Activated CD4-positive, alpha-beta T cell treated with anti-CD3 and anti-CD28 coated beads for 36 hours (primary cell): ENCODE measurements around the gene CXCL6. TPM values are rescaled to one million over a fixed set of nuclear protein-coding genes. Genes with fewer than 3 reads are reported as not detected.

Source experiments
- ATAC-seq: fragments of 200-7000 bp; cut with Tn5 transposase; one replicate; pipeline ENCODE4 v1.10.0; 2021; ENCODE audit warnings: mild to moderate bottlenecking, moderate library complexity
- CTCF ChIA-PET: fragments of 350-600 bp; sonication (Branson Sonifier 250); formaldehyde crosslinking; loops from one replicate; lab custom pipeline; 2021; ENCODE audit warnings: antibody characterized with exemption; lab: Charles Lee
- POLR2A ChIA-PET: fragments of 350-600 bp; sonication (Branson Sonifier 250); formaldehyde crosslinking; loops from one replicate; lab custom pipeline; 2021; ENCODE audit warnings: antibody characterized with exemption, inconsistent platforms; lab: Charles Lee
- DNase-seq: peaks from one replicate; pipeline ENCODE4 v3.0.0-alpha.2; 2020
- H3K27ac Mint-ChIP-seq: one replicate; pipeline ENCODE4 v1.8.0; 2021; ENCODE audit warnings: mixed read lengths
- H3K27me3 Mint-ChIP-seq: one replicate; pipeline ENCODE4 v1.8.0; 2021; ENCODE audit warnings: mixed read lengths
- H3K36me3 Mint-ChIP-seq: one replicate; pipeline ENCODE4 v1.8.0; 2021; ENCODE audit warnings: low read depth, mixed read lengths
- H3K4me1 Mint-ChIP-seq: one replicate; pipeline ENCODE4 v1.8.0; 2021; ENCODE audit warnings: mixed read lengths
- H3K4me3 Mint-ChIP-seq: one replicate; pipeline ENCODE4 v1.8.0; 2021; ENCODE audit warnings: mild to moderate bottlenecking, moderate library complexity, mixed read lengths
- H3K9me3 Mint-ChIP-seq: one replicate; pipeline ENCODE4 v1.8.0; 2021; ENCODE audit warnings: low read depth, mixed read lengths
- intact Hi-C, 2 experiments: fragments of 100-400 bp; cut with DNase I in 1 of 2; cut with micrococcal nuclease in 1 of 2; formaldehyde crosslinking; loops; one replicate each; pipeline versions ENCODE4 v1.14.2 to v1.15.1; 2022 to 2024; cut with DNase I, micrococcal nuclease
- total RNA-seq, 2 experiments: library from RNA; stranded (reverse); gene quantifications; one replicate each; pipeline ENCODE4 v1.2.3, GENCODE V29; 2021

Gene CXCL6
- total RNA-seq: not detected

DNA sequence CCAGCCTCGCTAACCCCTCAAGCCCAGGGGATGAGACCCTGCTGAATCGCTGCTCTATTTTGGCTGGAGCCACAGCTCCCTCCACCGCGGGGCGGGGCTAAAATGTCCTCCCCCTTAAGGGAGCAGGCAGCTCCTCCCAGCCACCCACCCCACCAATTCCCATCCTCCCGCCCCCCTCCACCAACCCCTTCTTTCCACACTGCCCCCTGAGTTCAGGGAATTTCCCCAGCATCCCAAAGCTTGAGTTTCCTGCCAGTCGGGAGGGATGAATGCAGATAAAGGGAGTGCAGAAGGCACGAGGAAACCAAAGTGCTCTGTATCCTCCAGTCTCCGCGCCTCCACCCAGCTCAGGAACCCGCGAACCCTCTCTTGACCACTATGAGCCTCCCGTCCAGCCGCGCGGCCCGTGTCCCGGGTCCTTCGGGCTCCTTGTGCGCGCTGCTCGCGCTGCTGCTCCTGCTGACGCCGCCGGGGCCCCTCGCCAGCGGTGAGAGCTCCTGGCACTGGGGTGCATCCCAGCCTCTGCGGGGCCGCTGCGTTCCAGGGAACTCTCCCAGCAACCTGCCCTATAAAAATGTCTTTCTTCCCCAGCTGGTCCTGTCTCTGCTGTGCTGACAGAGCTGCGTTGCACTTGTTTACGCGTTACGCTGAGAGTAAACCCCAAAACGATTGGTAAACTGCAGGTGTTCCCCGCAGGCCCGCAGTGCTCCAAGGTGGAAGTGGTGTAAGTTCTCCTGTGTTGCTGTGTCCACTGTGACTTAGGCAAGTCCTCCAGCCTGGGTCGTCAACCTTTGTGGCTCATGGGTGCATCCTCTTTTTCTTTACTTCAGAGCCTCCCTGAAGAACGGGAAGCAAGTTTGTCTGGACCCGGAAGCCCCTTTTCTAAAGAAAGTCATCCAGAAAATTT, at the start of gene CXCL6:
Gene CXCL6, plus strand, starts transcription at position 306 of the 907 bp plus-strand sequence. Its CDS starts 73 bp downstream, at position 379.
- peaks cover 4% of the 10 kb centered on the region for H3K4me1 Mint-ChIP-seq
- ChIA-PET CTCF (no interaction called here), POLR2A (no interaction called here)
- DNase-seq (peak; percentile 4), ATAC-seq (no peak)
- peaks cover 18% of the 10 kb centered on the region for H3K27me3 Mint-ChIP-seq
- H3K4me3 Mint-ChIP-seq: no peak within 1 kb of the TSS
- no peak within 1 kb of the TSS for H3K27ac Mint-ChIP-seq
- H3K9me3 Mint-ChIP-seq: no peaks in the 10 kb centered on the region
- intact Hi-C loops: no loop called here
- no peaks in the 10 kb centered on the region for H3K36me3 Mint-ChIP-seq

GRCh38 chr4:73788411-73788810, 48.1 kb upstream of the CXCL6 start:
- ChIA-PET CTCF (no interaction called here), POLR2A (no interaction called here)
- no peaks in the 10 kb centered on the region for H3K4me1 Mint-ChIP-seq
- intact Hi-C loops: no loop called here
- H3K36me3 Mint-ChIP-seq: no peaks in the 10 kb centered on the region
- H3K27me3 Mint-ChIP-seq: peaks cover 4% of the 10 kb centered on the region
- H3K4me3 Mint-ChIP-seq: no peak overlapping the region
- no peak overlapping the region for H3K27ac Mint-ChIP-seq
- H3K9me3 Mint-ChIP-seq: peaks cover 4% of the 10 kb centered on the region
- DNase-seq (no peak), ATAC-seq (no peak)

- peaks cover 16% of the 10 kb centered on the region for H3K9me3 Mint-ChIP-seq
- no peak for DNase-seq
- ChIA-PET CTCF (no interaction called here), POLR2A (no interaction called here)
- no peak overlapping the region for H3K4me3 Mint-ChIP-seq
- intact Hi-C loops: no loop called here
- no peaks in the 10 kb centered on the region for H3K36me3 Mint-ChIP-seq
- H3K27ac Mint-ChIP-seq: no peak overlapping the region
- H3K4me1 Mint-ChIP-seq: no peaks in the 10 kb centered on the region
- ATAC-seq: no peak
- H3K27me3 Mint-ChIP-seq: no peaks in the 10 kb centered on the region
Measured at GRCh38 chr4:73798842-73799241, 37.6 kb upstream of the CXCL6 start.

DNA sequence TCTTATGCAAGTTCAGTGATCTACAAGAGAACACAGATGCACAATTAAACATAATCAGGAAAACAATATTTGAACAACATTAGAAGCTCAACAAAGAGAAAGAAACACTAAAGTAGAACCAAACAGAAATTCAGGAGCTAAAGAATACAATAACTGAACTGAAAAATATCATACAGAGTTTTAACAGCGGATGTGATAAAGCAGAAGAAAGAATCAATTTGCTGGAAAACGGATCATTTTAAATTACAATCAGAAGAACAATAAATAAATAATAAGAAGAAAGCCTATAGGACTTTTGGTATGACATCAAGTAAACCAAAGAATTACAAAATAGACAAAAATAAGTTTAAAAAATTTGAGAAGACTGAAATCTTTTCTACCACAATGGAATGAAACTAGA, 36.3 kb upstream of the CXCL6 start:
- ChIA-PET CTCF (interaction anchor here (0.9 kb wide), 1 partner anchor 10 kb away, joined by 4 read pairs; no protein-coding TSS in a partner anchor), POLR2A (no interaction called here)
- Mint-ChIP-seq H3K4me1 (no peaks in the 10 kb centered on the region), H3K36me3 (no peaks in the 10 kb centered on the region), H3K27ac (no peak overlapping the region), H3K4me3 (no peak overlapping the region), H3K9me3 (peaks cover 19% of the 10 kb centered on the region), H3K27me3 (no peaks in the 10 kb centered on the region)
- DNase-seq (no peak), ATAC-seq (no peak)
- intact Hi-C loops: no loop called here

DNA sequence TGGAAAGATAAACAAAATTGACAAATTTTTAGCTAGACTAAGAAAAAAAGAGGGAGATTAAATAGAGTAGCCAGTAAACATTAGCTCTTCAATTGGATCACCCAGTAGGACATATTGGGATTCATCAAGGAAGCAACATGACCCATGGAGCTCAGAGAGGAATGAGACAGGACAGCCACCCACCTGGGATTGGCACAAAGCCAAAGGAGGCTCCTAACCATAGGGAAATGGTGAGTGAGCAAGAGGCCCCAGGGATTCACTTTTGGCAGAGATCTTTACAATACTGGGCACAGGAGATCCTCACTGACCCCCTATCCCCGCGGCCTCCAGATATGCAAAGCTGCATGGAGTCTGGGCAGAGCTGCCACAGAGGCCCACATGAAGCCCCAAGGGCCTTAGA, 34.8 kb upstream of the CXCL6 start:
- Mint-ChIP-seq H3K9me3 (peaks cover 12% of the 10 kb centered on the region), H3K4me1 (no peaks in the 10 kb centered on the region), H3K36me3 (no peaks in the 10 kb centered on the region), H3K27me3 (no peaks in the 10 kb centered on the region), H3K27ac (no peak overlapping the region), H3K4me3 (no peak overlapping the region)
- no peak for DNase-seq
- ChIA-PET POLR2A (no interaction called here), CTCF (interaction anchor here (0.6 kb wide), 1 partner anchor 739 kb away, joined by 4 read pairs; no protein-coding TSS in a partner anchor)
- intact Hi-C loops: no loop called here
- no peak for ATAC-seq

- CTCF ChIA-PET: no interaction called here
- ATAC-seq: no peak
Measured at GRCh38 chr4:73803213-73803612, 33.3 kb upstream of the CXCL6 start.

DNA sequence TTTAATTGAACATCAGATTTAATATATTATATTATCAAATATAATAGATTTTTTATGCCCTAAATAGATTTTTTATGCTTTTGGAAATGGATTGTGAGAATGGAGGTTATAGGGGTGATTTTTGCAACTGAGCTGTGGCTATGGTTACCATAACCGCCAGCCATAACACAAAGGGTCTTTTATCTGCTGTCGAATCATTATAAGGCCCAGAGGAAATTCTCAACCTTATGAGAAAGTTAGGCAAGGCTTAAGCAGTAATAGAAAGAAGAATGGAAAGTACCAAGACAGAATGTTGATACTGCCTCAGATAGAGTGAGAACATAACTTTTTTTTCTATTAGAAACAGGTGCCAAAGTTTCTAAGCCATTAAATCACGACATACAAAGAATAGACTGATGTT, 26.3 kb upstream of the CXCL6 start:
- no peak overlapping the region for H3K27ac Mint-ChIP-seq
- H3K36me3 Mint-ChIP-seq: no peaks in the 10 kb centered on the region
- H3K9me3 Mint-ChIP-seq: no peaks in the 10 kb centered on the region
- CTCF ChIA-PET: no interaction called here
- intact Hi-C loops: no loop called here
- no peaks in the 10 kb centered on the region for H3K27me3 Mint-ChIP-seq
- POLR2A ChIA-PET: no interaction called here
- no peak for DNase-seq
- H3K4me3 Mint-ChIP-seq: no peak overlapping the region
- no peaks in the 10 kb centered on the region for H3K4me1 Mint-ChIP-seq
- ATAC-seq: no peak

More at GRCh38 chr4:73803213-73803612, 33.3 kb upstream of the CXCL6 start:
- Mint-ChIP-seq H3K27ac (no peak overlapping the region), H3K4me1 (no peaks in the 10 kb centered on the region), H3K9me3 (peaks cover 12% of the 10 kb centered on the region), H3K4me3 (no peak overlapping the region), H3K36me3 (no peaks in the 10 kb centered on the region), H3K27me3 (no peaks in the 10 kb centered on the region)
- POLR2A ChIA-PET: no interaction called here
- no peak for DNase-seq
- intact Hi-C loops: no loop called here

- ChIA-PET POLR2A (no interaction called here), CTCF (no interaction called here)
- Mint-ChIP-seq H3K27ac (no peak overlapping the region), H3K4me1 (no peaks in the 10 kb centered on the region), H3K36me3 (no peaks in the 10 kb centered on the region), H3K9me3 (no peaks in the 10 kb centered on the region), H3K4me3 (no peak overlapping the region), H3K27me3 (no peaks in the 10 kb centered on the region)
- ATAC-seq (no peak), DNase-seq (no peak)
- intact Hi-C loops: no loop called here
Measured at GRCh38 chr4:73811841-73812240, 24.6 kb upstream of the CXCL6 start.

DNA sequence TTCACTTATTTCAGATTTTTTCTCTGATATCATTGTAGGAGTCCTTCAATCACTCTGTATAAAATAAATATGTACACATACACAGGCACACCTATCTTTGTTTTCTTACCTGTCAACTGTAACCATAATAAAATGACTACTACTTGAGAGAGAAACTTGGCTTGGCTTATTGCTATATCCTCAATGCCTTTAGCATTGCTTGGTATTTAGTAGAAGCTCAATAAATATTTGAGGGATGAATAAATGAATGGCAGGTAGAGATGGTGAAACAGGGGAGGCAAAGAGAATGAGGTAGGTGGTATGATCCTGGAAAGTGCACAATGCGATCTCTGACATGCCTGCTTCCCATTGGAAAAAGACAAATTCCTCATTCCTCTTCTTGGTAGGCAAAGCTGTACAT, 21.8 kb upstream of the CXCL6 start:
- DNase-seq (no peak), ATAC-seq (no peak)
- CTCF ChIA-PET: no interaction called here
- Mint-ChIP-seq H3K4me1 (no peaks in the 10 kb centered on the region), H3K9me3 (no peaks in the 10 kb centered on the region), H3K36me3 (no peaks in the 10 kb centered on the region), H3K4me3 (no peak overlapping the region), H3K27ac (no peak overlapping the region), H3K27me3 (no peaks in the 10 kb centered on the region)
- intact Hi-C loops: no loop called here
- POLR2A ChIA-PET: no interaction called here

- POLR2A ChIA-PET: no interaction called here
- no peak overlapping the region for H3K27ac Mint-ChIP-seq
Measured at GRCh38 chr4:73815145-73815544, 21.3 kb upstream of the CXCL6 start.

GRCh38 chr4:73816814-73817213, 19.7 kb upstream of the CXCL6 start:
- Mint-ChIP-seq H3K27me3 (no peaks in the 10 kb centered on the region), H3K27ac (no peak overlapping the region), H3K36me3 (no peaks in the 10 kb centered on the region), H3K9me3 (no peaks in the 10 kb centered on the region), H3K4me1 (no peaks in the 10 kb centered on the region), H3K4me3 (no peak overlapping the region)
- POLR2A ChIA-PET: no interaction called here
- CTCF ChIA-PET: no interaction called here
- no peak for ATAC-seq
- no peak for DNase-seq
- intact Hi-C loops: no loop called here

More at GRCh38 chr4:73815145-73815544, 21.3 kb upstream of the CXCL6 start:
- ATAC-seq (no peak), DNase-seq (no peak)
- CTCF ChIA-PET: no interaction called here
- no peak overlapping the region for H3K4me3 Mint-ChIP-seq
- no peaks in the 10 kb centered on the region for H3K36me3 Mint-ChIP-seq
- H3K4me1 Mint-ChIP-seq: no peaks in the 10 kb centered on the region
- intact Hi-C loops: no loop called here
- H3K9me3 Mint-ChIP-seq: no peaks in the 10 kb centered on the region
- no peaks in the 10 kb centered on the region for H3K27me3 Mint-ChIP-seq

DNA sequence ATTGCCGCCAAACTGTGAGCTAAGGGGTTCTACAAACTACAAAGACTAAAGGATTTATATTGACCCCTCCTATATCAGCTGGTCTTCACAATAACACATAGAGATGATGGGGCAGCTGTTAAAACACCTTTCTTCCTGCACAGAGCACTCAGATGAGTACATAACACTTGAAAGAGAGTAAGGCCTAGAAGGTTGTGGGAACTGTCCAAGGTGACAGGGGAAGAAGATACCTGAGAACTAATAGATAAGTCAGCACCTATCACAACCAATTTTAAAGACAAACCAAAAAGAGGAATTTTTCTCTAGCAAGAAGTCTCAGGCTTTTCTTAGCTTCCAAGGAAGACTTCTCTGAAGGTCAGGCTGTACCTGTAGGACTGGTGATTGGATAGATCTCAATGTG, 19.1 kb upstream of the CXCL6 start:
- ChIA-PET POLR2A (no interaction called here), CTCF (no interaction called here)
- no peak for DNase-seq

More for the DNA sequence above, 19.1 kb upstream of the CXCL6 start:
- Mint-ChIP-seq H3K9me3 (no peaks in the 10 kb centered on the region), H3K36me3 (no peaks in the 10 kb centered on the region), H3K4me3 (no peak overlapping the region), H3K27ac (no peak overlapping the region), H3K4me1 (no peaks in the 10 kb centered on the region), H3K27me3 (no peaks in the 10 kb centered on the region)
- intact Hi-C loops: no loop called here
- ATAC-seq: no peak
